Mammary epithelial cell (primary cell): ENCODE results near the gene U2AF1L4.

Experiments
- CTCF ChIP-seq, 2 donors: IDR thresholded peaks in 1 of 2; conservative IDR thresholded peaks in 1 of 2; 2 replicates each; pipeline ENCODE4 v1.5.1; 2011 to 2012; ENCODE audit warnings: inconsistent platforms in 2 of 2, low read length in 2 of 2, mild to moderate bottlenecking in 2 of 2, control low read depth in 1 of 2, low read depth in 1 of 2; ENCODE audit not compliant: insufficient read depth in 1 of 2; ENCODE audit errors: extremely low read depth in 1 of 2
- EZH2 ChIP-seq: IDR thresholded peaks from 2 replicates; pipeline ENCODE4 v1.6.1; 2012; ENCODE audit warnings: low read length, inconsistent platforms, borderline replicate concordance

DNA sequence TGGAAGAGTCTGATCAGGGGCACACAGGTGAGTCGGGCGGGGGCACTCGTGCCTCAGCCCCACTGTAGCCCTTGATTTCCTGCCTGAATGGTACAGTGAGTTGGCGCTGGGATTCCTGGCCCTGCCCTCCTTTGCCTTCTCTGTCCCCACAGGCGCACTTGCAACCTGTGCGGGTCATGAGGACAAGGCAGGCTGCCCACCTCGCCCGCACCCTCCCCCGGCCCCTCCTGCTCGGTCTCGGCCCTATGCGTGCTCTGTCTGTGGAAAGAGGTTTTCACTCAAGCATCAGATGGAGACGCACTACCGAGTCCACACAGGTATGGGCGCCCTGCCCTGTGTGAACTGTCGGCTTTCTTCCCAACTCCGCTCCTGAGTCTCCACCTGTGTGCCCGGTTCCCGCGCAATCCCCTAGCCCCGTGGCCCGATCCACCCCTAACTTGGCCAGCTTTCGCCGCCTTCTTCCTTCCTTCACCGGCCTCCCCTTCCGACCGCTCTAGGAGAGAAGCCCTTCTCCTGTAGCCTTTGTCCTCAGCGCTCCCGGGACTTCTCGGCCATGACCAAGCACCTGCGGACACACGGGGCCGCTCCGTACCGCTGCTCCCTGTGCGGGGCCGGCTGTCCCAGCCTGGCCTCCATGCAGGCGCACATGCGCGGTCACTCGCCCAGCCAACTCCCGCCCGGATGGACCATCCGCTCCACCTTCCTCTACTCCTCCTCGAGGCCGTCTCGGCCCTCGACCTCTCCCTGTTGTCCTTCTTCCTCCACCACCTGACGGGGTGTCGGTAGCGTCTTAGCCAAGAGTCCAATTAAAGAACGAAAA lies 29.0 kb downstream of the U2AF1L4 start:
- no peak for TF ChIP-seq EZH2
- no peak for TF ChIP-seq CTCF (conservative IDR thresholded peaks at IDR 0.05 in 1 of 2, IDR thresholded peaks at IDR 0.05 in 1 of 2; ENCODE audit: extremely low read depth in 1 of 2, insufficient read depth in 1 of 2, low read depth in 1 of 2, low read length in 2 of 2)
